SKM-1 (cell line): ENCODE data around the gene BORCS6.

Source experiments
- DNase-seq: peaks from one replicate; lab custom pipeline; 2025; ENCODE audit not compliant: unreplicated experiment; lab: John Stamatoyannopoulos, UW

BORCS6 gene

DNA sequence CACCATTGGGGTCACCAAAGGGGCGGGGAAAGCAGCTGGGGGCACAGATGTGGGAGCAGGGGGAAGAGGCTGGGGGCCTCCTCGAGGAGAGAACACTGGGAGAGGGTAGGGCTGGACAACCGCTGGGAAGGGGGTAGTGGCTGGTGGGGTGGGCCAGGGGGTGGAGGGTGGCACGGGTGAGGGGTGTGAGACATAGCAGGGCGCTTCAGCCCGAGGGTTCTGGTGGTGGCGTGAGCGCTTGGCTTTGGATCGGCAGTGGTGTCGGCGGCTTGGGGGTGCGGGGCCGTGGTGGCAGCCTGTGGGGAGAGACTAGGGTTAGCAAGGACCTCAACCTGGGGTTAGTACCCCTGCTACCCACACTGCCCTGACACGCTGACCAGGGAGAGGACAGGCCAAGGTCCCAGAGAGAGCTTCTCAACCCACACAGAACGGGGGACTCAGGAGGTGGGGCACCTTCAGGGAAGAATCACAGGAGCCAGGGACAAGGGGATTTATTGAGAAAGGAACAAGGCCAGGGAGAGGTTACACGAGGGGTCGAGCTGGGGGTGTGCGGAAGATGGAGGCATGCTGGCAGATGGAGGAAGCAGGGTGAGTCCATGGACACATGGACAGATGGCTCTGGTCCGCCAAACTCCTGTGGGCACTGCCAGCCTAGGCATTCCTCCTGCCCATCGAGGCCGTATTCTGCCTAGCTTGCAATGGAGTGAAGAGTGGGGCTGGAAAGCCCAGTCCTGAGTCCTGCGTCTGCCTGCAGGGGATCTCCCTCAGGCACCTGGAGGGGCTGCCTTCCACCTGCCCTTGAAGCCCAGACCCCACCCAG lies 46.2 kb downstream of the BORCS6 start:
- DNase-seq = no peak

DNA sequence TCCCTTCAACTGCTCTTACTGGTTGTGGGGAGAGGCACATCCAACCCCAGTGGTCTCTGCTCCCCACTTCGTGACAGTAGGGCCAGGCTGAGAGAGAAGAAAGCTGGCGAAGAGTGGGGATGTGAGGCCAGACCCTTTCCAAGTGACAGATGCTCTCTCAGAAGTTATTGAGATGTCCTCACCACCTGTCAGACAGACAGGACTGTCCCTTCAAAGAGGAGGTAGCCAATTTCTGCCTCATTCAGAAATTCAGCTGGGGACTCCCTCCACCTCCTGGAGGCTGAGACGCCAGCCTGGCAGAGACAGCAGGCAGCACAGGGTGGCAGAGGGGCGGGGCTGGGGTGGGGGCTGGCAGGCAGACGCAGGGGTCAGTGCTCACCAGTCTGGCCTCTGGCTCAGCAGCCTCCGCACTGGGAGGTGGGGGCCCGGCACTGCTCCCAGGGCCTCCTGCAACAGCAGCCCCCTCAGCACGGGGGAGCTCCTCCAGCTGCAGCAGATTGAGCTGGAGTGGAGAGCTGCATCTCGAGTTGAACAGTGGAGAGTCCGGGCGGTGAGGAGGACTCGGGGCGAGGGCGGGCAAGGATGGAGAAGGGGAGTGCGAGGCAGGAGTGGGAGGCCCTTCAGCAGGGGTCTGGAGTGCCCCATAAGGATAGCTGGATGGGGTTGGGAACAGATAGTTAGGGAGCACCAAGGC lies 46.9 kb downstream of the BORCS6 start:
- DNase-seq = no peak

DNA sequence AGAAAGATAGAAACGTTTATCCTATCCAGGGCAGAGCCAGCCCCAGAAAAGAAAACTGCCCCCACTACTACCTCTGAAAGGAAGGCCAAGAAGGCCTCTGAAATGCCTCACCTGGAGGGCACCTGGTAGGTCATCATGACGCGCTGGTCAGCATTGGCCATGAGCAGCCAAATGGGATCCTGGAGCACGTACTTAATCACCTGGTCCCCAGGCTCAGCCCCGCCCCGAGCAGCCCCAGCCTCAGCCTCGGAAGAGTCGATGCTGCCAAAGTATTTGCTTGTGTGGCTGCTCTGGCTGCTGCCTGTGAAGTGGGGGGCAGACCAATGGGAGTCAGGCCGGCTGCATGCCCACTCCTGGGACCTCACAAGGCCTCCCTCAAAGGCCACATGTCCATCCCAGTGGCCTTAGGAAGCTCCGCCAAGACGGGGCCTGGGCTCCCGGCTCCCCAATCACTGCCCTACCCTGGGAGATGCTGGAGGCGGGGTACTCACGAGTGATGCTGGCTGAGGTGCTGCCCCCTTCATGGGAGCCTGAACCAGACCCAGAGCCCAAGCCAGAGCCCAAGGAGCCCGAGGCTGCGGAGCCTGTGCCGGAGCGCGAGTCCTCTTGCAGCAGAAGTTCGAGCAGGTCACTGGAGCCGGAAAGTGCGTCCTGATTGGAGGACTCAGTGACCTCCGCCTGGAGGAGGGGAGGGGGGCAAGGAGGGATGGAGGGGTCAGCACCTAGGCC lies 47.7 kb downstream of the BORCS6 start:
- DNase-seq = no peak

DNA sequence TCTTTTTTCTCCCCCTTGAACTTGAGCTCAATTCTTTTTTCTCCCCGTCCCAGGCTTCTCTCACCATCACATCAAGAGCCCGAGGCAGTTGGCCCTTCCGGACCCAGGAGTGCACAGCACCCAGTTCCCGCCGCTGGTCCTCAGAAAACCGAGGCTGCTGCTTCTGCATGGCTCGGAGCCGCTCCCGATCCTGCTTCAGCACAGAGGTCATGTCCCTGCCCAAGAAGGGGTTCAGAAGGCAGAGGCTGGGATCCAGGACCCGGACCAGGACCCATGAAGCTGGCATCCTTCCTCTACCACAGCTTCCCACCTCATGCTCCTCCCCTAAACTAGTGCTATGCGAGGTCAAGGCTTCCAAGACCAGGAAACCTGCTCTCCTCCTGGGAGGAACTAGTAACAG lies 48.2 kb downstream of the BORCS6 start:
- DNase-seq = no peak

DNA sequence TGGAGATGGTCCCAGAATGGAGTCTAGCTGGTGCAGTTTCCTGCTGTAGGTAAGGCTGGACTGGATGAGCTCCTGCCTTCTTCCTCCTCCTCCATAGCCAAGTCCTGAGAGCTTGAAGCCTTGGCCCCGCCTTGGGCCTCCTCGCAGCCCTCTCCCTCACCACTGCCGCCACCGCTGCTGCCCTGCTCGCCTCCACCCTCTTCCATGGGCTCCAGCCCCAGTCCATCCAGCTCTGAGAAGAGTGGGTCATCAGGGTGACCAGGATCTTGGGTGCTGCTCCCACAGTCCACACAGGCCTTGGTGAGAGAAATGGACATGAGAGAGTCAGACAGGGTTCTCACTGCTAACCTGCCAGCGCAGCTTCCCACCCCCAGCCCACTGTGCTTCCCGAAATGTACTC lies 48.9 kb downstream of the BORCS6 start:
- no peak for DNase-seq

DNA sequence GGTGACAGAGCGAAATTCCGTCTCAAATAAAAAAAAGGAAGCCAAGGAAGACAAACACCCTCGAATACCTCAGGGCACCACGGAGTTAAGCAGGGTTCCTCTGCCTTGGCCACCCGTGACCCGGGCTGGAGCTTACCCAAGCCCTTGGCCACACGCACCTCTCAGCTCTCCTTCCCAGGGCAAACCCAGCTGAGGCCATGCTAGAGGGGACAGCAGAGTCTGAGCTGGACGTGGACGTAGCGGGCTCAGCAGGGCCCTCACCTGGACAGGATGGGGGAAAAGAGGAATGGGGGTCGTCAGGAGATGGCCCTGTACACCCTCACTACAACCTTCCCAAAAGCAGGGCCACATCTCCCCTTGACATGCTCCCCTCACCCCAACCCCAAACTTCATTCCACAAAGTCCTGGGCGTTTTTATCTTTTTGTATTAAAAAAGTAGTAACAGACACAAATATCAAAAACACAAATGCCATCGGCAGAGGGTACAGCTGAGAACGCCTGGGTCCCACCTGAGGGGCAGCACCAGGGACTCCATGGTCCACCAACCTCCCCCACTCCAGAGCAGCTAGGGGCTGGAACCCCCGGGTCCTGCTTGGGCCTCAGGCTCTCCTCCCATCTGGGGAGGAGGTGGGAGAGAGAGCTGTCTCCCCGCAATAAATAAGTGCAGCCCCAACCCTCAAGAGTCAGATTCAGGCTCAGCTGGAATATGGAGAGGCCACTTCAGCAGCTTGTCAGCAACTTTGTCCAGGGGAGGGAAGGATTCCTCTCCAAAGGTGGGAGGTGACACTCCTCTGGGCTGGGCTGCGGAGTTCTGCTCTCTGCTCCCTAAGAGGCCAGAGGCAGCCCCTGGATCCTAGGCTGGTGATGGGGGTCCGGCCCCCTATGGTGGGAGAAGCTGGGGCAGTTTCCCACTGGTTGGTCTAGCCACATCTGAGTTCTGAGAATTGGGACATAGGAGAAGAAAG lies 49.6 kb downstream of the BORCS6 start:
- no peak for DNase-seq

DNA sequence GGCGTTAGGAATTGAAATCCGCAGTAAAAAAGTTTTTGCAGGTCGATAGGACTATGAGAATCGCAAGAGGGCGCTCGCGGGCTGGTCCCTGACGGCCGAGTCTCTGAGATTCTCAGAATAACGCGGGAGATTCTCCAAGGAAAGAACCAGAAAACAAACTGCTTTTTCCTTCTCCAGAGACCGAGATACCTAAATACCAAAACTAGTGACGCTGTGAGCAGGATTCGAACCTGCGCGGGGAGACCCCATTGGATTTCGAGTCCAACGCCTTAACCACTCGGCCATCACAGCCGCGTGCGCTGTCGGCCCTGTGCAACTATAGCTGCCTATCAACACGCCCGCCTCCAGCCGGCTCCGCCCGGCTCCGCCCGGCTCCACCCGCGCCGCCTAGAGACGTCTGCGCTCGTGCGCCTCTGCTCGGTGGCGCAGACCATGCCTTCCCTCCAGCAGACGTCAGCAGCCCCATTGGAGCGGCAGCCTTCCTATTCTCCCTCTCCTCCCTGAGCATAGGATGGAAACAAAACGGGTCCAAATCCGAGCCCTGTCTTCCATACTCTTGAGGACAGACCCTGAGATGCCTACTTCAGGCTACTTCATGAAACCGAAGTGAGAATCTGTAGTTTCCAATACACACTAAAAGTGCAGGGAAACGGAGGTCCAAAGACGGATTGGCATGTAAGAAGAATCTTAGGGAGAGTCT lies 51.2 kb downstream of the BORCS6 start:
- DNase-seq = peak; percentile 65

DNA sequence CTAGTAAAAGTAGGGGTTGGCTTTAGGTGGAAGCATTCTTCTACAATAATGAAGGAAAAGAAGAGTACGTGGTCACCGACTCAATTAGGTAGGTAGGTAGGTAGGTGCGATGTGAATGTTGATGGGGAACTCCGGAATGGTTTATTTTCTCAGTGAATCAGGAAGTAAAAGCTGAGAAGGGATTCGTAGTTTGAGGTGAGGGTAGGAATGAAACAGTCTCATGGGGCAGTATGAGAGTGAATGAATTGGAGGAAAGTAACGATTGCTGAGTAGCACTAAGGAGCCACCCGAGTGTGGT lies 51.7 kb downstream of the BORCS6 start:
- no peak for DNase-seq
